CD4-positive, alpha-beta T cell treated with Interleukin-21 for 1 hour (primary cell): Measurements from ENCODE around the gene ANKS1B.

ENCODE experiments used
- DNase-seq: peaks from one replicate; pipeline ENCODE4 v3.0.0-alpha.2; 2020

ANKS1B gene

DNA sequence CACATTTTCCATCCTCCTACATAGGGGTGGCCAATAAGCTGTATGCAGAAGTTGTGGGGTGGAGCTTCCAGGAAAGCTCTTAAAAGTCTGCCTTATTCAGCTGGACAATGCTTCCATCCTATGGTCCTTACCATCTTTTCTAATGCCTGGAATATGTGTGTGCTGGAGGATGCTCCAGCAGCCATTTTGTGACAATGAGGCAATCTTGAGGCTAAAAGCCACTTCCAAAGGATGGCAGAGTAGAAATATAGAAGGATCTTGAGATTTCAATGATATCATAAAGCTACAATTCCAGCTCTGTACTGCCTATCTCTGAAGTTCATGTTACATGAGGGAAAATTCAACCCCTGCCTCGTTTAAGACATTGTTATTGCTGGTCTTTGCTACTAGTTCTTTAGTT lies 1244.0 kb downstream of the ANKS1B start:
- no peak for DNase-seq

DNA sequence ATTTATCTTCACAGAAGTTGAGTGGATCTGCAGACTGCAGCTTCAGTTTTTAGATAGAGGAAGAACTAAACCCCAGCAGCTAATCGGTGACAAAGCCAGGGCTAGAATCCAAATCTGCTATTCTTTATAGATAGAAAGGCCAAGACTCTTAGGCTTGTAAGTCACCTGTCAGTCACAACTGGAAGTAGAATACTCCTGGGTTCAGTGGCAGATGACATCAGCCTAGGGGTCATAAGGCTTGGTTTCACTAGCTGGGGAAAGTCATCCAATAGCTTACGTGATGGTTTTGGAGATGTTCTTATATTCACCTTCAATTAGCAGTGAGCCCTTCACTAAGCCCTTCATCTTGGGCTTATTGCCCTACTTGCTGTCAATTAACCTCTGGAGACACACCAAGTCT lies 1246.2 kb downstream of the ANKS1B start:
- DNase-seq: no peak

DNA sequence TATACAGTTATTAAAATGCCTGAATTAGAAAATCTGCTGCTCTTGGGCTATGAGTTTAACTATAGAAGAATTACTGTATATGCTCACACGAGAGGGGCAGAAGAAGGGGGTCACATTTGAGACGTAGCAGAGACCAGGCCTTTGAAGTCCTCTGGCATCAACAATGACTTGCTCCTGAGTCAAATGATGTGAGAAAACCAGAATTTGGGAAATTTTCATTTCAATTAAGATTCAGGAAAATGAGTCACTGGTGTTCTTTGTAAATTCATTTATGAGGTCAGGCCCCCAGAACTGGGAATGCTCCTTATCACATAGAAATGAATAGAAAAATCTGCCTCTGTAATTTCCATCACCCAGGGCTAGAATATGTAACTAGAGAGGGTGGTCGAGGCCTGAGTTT lies 1246.7 kb downstream of the ANKS1B start:
- no peak for DNase-seq

DNA sequence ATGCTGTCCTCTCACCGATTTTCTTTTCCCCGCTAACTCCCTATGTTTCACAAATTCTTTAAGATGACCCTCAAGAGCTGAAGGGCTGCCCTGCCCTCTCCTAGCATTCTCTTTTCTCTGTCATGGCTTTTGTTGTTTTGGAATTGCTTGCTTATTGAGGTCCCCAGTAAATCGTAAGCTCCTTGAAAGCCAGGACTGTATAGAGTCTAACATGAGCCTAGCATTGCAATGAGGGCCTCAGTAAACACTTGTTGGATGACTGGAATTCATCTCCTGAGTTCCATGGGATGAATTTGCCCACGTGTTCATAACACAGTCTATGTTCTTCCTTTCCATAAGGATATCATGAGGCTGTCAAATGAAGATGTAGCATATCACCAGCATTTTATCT lies 1247.4 kb downstream of the ANKS1B start:
- DNase-seq: no peak

DNA sequence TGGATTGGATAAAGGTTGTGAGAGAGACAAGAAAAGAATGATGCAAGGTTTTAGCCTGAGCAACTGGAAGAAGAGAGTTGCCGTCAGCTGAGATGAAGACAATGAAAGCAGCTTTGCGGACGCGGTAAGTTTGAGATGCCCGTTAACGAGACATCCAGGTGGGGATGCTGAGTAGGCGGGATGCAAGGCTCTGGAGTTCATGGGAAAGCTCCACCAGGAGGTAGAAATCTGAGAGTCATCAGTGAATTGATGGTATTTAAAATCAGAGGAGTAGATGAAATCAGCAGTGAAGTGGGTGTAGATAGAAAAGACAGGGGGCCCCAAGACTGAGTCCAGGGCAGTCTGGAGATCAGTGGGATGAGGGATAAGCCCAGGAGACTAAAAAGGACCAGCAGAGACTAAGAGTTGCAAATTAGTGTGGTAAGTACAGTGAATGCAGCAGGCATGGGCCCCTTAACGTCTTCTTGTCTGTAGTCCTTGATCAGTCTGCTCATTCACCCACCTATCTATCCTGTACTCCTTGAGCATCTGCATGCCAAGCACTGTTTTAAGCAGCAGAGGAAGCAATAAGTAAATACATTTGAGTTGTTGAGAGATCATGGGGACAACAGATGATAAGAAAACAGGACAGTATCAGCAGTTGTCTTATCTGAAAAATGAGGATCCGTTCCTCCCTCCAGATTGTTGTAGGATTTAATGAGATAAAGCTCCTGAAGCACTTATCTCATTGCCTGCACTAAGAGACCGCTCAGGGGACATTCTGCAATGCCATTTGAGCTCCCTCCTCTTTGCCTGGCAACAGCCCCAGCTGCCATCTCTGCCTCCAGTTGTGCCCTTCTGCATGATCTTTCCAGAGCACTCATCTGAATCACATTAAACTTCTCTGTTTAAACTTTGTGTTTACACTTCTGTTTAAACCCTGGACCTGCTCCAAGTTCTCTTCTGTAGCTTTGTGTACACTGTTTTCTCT lies 1248.1 kb downstream of the ANKS1B start:
- no peak for DNase-seq

DNA sequence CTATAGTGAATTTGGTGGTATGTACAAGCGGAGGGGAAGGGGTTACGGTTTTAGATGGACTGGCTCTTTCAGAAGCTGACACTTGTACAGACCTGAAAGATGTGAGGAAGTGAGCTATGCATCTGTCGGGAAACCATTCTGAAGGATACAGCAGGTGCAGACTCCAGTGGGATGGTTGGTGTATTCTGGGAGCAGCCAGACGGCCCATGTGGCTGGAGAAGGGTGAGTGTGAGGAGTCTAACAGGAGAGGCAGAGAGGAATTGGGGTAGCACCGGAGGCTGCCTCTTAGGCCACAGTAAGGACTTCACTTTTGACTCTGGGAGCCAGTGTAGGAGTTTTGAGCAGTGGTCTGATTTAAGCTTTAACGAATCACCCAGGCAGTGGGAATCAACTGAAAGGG lies 1248.9 kb downstream of the ANKS1B start:
- DNase-seq: no peak

DNA sequence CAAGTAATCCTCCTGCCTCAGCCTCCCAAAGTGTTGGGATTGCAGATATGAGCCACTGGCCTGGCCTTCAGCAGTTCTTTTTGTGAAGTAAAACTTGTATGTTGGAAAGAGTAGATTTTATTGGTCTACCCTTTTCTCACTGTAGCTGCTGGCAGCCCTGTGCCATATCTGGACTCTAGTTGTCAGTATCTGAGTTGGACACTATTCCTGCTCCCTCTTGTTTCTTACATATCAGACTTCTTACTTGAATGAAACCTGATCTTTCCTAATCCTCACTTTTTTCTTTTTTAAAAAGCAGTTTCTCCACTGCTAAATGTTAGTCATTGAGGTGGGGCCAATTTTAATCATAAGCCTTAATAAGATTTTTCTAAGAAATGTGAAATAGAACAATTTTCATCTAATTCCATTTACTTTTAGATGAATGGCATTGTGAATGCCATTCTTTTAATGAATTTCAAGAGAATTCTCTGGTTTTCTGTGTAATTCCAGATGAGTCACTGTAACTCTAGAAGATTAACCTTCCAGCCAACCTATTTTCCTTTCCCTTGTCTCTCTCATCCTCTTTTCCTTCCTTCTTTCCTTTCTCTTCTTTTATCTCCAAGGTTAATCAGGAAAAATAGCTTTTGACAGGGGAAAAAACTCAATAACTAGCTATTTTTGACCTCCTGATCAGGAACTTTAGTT lies 1250.9 kb downstream of the ANKS1B start:
- DNase-seq: no peak

DNA sequence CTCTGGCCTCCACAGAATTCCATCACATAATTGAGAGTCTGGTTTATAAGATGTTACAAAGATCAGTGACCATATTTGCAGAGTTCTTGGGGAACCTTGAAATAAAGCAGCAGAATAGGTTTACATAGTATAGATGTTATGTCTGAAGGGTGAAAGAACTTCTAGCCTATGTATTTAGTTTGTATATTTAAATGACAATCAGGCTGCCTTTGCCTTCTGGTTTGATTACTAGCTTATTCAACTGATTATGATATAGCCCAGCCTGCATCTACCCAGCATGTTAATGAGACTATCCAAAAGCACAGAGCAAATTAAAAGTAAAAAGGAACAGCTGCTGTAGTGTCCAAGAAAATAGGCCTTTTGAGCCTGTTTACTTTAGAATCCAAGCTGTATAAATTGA lies 1254.3 kb downstream of the ANKS1B start:
- no peak for DNase-seq

DNA sequence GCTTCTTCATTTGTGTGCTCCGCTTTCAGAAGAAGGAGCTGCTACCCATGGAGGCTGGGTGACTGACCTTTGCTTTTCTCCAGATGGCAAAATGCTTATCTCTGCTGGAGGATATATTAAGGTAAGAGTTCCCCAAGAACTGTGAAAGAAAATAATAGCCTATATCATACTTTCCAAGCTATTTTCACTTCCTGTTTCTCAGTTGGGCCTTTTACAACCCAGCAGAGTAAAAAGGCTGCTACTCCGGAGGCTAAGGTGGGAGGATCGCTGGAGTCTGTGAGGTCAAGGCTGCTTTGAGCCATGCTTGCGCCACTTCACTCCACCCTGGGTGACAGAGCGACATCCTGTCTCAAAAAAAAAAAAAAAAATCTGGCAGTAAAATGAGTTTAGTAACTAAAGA lies 1257.5 kb downstream of the ANKS1B start:
- DNase-seq: no peak

DNA sequence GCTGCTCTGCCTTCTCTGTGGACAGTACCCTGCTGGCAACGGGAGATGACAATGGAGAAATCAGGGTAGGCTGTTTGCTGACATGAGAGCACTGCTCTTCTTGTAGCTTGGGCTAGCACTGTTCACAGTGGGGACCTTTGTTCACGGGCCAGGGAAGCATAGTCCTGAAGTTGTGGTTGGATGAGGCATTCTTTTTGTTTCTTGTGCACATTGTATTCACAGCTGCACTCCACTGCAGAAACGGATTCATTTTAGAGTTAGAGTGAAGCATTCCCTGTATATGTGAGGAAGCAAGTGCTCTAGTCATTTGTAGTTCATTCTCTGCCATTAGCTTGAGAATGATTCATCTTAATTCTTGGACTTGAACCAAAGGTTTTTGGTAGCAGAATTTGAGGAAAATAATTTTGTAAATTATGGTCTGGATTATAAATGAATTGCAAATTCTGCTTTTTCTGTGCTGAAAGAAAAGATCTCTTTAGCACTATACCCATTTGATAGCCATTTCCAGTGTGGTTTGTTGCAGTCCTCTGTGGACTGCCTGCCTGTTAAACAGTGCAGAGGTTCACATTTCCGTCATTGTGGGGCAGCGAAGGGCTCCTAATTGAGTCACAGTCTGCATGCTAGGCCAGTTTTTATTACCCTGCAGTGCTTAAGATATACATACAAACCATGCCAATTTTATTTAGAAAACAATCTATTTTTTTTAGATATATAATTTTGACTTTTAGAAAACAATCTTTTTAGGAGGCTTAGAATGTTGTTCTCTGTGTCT lies 1259.1 kb downstream of the ANKS1B start:
- peak; percentile 39 for DNase-seq

DNA sequence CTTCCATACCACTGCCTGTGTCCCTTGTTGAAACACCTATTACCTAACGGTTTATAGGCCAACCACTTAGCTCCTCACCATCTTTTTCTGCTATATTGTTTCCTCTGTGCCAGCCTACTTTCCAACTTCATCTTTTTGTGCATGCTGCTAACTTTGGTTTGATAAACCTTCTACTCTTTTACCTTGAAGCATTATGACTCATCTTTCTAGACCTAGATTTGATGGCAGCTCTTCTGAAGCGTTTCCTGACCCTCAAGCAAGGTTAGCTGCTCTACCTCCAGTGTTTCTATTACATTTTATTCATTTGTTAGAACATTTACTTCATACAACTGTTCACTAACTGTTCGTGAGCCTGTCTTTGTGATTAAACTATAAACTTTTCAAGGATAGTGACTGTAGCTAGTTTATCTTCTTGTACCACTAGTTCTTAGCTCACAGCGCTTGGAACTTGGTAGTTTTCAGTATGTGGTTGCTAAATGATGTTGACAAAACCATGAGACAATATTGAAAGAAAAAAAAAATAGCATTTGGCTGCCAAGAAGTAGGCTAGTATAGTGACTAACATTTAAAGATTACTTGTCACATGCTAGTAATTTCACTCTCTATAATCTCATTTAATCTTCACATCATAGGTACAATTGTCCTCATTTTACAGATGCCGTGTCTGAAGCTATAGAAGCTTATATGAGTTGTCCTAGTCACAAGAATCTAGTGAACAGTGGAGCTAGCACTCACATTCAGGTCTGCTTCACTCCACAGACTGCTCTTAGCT lies 1260.2 kb downstream of the ANKS1B start:
- no peak for DNase-seq

DNA sequence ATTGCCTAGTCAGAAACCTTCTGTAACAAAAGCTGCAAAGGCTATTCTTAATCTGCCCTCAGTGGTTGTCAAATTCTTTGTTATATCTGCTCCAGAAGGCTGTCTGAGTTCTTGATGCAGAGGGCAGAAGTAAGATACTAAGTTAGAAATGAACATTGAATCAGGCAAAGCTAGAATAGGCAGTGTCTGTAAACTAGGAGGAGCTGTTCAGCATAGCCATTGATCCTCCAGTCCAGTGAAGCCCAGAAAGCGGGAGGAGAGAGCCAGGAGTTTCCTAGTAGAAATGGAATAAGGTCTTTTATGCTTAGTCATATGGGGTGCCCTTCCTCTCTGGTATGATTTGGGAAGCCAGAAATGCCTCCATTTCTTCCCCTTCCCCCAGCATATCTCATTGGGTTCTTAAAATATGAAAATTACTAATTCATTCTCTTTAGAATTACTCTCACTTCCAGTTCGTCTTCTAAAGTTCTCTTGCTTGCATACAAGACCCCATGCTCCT lies 1263.5 kb downstream of the ANKS1B start:
- no peak for DNase-seq

DNA sequence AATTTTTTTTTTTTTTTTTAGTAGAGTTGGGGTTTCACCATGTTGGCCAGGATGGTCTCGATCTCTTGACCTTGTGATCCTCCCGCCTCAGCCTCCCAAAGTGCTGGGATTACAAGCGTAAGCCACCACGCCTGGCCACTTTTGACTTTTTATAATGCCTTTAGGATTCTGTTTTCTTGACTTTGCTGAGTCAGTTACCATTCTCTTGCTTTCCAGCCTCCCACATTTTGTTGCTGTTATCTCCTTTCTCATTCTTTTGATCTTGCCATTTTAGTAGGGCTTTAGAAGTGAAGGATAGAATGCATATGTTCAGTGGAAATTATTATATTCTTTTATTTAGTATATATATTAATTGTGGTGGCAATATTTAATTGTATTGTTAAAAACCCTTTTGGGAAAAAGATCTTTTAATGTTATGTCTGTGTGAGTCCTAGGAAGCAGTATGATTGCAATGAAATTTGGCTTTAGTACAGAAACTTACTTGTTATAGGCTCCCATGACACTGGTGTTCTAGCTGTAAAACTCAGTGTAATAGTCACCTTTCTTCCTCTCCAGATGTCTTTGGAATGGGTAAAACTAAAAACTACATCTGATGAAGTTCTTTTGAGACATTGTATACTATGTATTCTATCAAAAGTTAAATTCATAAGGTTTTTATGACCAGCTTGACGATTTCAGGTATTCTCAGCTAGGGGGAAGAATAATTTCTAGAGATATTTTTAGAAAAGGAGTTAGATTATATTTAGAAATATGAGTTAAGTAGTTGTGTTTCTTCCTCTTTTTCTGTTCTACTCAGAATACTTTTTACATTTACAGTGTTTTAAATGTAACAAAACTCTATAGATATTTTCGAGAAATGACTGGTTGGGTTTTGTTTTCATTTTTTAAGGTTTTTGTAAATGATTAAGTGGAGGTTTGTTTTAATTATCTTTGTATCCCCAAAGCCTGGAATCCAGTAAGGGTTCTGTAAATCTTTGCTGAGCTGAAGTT lies 1264.9 kb downstream of the ANKS1B start:
- DNase-seq: no peak

DNA sequence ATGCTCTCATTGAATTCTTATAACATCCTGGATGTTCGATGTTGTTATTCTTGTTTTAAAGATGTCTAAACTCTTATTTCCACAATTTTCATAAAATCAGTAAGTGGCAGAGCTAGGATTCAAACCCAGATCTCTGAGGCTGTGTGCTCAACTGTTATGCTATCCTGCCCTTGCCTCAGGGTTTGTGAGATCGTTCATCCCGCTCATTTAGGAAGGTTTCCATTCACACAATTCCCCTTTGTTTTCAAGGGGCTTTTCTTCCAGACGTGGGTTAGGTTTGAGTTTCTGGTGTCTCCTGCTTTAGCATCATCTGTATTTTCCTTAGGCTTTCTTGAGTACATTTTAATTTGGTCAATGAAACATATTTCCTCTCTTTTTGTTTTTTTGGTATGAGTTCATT lies 1270.3 kb downstream of the ANKS1B start:
- DNase-seq: no peak

DNA sequence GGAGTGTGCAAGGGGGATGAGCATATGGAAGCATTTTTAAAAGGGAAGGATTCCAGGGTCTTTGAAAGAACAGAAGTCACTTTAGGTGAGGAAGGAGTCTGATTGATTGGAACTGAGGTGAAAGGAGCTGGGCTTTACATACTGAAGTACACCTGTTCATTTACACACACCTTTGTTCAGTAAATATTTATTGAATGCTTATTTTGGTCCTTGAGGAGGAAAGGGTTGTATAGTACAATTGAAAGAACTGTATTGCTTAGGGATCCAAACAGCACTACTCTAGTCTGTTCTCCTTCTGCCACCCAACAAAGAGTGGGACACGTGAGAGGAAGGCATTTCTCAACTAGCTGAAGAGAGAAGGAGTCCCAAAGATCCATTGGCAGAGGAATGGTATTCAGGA lies 1275.7 kb downstream of the ANKS1B start:
- no peak for DNase-seq

DNA sequence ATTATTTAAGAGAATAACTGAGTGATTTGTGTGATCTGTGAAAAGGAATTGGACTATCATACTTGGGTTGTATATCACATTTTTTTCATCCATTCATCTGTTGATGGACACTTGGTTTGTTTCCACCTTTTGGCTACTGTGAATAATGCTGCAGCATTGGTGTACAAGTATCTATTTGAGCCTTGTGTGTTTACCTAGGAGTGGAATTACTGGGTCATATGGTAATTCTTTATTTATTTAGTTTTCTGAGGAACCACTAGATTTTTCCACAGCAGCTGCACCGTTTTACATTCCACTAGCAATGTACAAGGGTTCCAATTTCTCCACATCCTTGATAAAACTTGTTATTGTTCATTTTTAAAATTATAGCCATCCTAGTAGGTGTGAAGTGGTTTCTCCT lies 1283.6 kb downstream of the ANKS1B start:
- DNase-seq: no peak

DNA sequence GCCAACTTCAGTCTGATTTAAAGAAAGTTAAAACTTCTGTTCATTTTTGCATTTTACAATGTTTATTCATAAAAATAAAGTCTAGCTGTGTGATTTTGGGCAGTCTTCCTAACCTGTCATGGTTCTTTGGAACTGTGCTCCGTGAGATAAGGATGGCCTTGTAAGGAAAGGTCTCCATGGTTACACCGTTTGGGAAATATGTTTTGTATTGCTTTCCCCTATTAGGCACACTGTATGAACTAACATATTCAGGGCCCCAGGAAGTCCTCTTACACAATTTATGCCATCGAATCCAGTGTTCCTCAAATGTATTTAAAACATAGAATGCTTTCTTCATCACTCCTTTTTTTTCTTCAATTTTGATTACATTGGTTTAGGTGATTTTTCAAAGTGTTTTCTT lies 1285.2 kb downstream of the ANKS1B start:
- no peak for DNase-seq

DNA sequence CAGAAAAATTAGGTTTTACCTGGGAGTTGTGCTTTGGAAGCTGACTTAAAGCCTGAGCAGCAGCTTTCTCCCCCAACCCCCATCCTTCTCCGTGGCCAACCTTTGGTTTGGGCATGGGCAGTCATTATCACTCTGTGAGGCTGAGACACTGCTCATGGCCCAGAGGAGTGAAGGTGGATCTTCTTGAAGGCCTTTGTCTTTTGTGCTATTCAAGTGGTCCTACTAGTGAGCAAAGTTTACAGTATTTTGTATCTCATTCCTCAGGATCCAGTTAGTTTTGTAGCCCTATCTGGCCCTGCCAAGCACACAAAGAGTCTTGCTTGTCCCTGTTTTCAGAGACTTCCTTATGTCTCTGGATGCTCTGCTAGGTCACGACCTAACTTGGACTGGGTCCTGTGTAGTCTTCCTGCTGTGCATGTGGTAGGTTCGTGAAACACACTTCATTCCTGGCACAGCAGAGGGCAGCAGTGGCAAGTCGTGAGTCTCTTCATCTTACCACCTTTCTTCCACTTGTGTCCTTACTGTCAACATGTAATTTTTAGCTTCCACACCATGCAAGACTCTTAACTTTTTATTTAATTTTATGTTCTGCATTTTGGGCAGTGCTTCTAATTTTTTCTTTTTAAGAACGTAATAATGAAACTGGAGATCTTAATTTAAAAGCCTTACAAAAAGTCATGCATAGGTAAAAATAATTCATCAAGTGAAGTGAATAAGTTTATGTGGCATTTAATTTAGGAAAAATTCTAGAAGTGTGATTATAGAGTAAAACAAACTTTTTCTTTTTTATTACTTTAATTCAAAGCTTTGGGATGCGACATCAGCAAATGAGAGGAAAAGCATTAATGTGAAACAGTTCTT lies 1285.9 kb downstream of the ANKS1B start:
- DNase-seq: peak; percentile 30

DNA sequence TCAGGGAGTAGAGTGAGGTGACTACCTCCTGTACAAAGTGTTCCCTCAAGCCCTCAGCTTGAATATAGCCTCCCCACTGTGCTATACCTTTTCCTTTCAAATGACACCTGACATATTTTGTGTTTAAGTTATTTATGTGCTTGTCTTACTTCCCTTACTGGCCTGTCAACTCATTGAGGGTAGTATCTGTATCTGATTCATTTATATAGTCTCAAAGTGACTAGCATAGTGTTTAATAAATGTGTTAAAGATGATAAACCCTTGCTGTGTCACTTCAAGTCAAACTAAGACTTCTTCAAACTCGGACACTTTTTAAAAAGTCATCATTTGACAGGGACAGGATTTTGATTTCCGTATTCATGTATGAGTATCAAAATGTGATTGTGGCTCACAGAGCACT lies 1287.5 kb downstream of the ANKS1B start:
- DNase-seq: no peak

DNA sequence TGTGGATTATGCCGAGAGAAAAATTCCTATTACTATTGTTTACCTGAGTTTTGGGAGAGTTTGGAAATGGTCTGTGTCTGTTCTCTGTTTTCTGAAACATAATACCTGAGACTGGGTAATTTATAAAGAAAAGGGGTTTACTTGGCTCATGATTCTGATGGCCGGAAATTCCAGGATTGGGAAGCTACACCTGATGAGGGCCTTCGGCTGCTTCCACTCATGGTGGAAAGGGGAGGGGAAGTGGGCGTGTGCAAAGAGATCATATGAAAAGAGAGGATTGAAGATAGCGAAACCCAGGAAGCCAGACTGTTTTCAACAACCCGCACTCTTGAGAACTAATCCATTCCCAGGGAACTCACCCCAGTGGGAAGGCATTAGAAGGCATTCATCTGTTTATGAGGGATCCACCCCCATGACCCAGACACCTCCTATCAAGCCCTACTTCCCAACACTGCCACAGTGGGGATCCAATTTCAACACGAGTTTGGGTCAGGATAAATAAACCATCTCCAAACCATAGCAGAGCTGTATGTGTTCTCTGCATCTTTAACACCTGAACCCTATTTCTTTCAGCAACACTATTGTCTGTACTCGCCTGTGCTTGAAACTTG lies 1288.6 kb downstream of the ANKS1B start:
- DNase-seq: no peak
